GM12874 (cell line): ENCODE results near the gene CERCAM.

Source experiments
- TF ChIP-seq, protein P1 (sequence below): IDR thresholded peaks from 2 replicates; pipeline ENCODE4 v1.5.1; 2011; ENCODE audit warnings: low read depth, mild to moderate bottlenecking, control low read depth, low read length, moderate library complexity; ENCODE audit not compliant: insufficient read depth

The CERCAM gene

GRCh38 chr9:128424268-128424780 is 3.7 kb downstream of the CERCAM start:
- TF ChIP-seq, protein P1, sequence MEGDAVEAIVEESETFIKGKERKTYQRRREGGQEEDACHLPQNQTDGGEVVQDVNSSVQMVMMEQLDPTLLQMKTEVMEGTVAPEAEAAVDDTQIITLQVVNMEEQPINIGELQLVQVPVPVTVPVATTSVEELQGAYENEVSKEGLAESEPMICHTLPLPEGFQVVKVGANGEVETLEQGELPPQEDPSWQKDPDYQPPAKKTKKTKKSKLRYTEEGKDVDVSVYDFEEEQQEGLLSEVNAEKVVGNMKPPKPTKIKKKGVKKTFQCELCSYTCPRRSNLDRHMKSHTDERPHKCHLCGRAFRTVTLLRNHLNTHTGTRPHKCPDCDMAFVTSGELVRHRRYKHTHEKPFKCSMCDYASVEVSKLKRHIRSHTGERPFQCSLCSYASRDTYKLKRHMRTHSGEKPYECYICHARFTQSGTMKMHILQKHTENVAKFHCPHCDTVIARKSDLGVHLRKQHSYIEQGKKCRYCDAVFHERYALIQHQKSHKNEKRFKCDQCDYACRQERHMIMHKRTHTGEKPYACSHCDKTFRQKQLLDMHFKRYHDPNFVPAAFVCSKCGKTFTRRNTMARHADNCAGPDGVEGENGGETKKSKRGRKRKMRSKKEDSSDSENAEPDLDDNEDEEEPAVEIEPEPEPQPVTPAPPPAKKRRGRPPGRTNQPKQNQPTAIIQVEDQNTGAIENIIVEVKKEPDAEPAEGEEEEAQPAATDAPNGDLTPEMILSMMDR, result no peak

DNA sequence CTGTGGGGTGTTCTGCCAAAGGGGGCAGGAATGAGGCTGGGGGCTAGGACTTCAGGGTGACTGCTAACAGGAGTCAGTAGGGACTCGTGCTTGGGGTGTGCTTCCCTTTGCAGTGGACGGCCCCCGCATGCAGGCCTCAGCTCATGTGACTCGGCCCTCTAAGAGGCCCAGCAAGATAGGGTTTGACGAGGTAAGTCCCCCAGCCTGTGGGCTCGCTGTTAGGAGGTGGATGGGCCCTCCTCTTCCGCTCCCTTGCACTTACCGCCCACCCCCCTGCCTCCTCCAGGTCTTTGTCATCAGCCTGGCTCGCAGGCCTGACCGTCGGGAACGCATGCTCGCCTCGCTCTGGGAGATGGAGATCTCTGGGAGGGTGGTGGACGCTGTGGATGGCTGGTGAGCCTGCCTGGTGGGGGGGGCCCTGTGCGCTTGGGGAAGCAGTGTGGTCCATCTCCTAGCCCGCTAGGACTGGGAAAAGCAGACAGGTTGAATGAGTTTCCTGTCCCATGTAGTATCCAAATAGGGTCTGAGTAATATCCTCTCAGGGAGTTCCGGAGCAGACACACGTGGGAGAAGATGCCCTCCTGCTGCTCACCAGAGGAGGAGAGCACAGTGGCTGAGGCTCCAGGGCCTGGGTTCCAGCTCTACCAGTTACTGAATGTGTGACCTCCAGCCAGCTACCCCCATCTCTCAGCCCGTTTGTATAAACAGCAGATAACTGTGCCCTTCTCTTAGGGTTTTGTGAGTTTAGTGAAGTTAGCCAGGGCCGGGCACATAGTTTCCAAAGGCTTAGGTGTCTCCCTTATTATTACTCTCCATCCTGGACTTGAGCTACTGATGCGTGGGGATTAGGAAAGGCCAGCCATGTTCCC is 8.2 kb downstream of the CERCAM start:
- TF ChIP-seq, protein P1, result no peak

DNA sequence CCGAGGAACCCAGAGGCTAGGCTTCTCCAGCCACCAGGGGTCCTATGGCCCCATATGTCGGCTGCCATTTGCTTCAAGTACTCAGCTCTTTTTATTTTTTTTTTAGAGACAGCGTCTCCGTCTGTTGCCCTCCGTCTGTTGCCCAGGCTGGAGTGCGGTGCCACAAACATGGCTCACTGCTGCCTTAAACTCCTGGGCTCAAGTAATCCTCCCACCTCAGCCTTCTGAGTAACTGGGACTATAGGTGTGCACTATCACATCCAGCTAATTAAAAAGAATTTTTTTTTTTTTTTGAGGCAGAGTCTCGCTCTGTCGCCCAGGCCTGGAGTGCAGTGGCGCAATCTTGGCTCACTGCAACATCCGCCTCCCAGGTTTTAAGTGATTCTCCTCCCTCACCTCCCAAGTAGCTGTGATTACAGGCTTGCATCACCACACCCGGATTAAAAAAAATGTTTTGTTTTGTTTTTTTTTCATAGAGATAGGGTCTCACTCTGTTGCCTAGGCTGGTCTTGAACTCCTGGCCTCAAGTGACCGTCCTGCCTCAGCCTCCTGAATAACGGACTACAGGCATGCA is 8.9 kb downstream of the CERCAM start:
- TF ChIP-seq, protein P1, result no peak

GRCh38 chr9:128431207-128431606 is 10.6 kb downstream of the CERCAM start:
- TF ChIP-seq, protein P1, result no peak

- TF ChIP-seq, protein P1, result no peak
Observed at GRCh38 chr9:128434340-128434739, 13.7 kb downstream of the CERCAM start.

- TF ChIP-seq, protein P1, result no peak
Observed at GRCh38 chr9:128435611-128436010, 15.0 kb downstream of the CERCAM start.

GRCh38 chr9:128438343-128439109 is 17.9 kb downstream of the CERCAM start:
- TF ChIP-seq, protein P1, result peak; percentile 97
